ENCODE data around the gene AURKB.

The AURKB gene

GRCh38 chr17:8209907-8210760, at the start of gene AURKB:
TSS of gene AURKB (minus strand) at chr17:8210575. CDS start at chr17:8210224, 351 bp downstream.
- H3K4me3 ChIP-seq (ENCODE audit: low read length) = peak within 1 kb of the TSS; percentile 99
- H3K9ac ChIP-seq (ENCODE audit: low read length) = peak within 1 kb of the TSS; percentile 98
- no peak for TF ChIP-seq EZH2phosphoT487 (IDR thresholded peaks at IDR 0.05; ENCODE audit: low read depth)
- TF ChIP-seq CTCF (IDR thresholded peaks at IDR 0.05; ENCODE audit: low read depth, low read length) = no peak
- H2AFZ ChIP-seq (ENCODE audit: low read depth, low read length) = peak within 1 kb of the TSS; percentile 86
- peaks cover 14% of the 10 kb centered on the region for H3K4me1 ChIP-seq (ENCODE audit: low read length)
- H3K4me2 ChIP-seq (ENCODE audit: low read length) = peak within 1 kb of the TSS; percentile 81
- peak within 1 kb of the TSS; percentile 86 for H3K27ac ChIP-seq (ENCODE audit: low read length)
- no peaks in the 10 kb centered on the region for H3K9me3 ChIP-seq (ENCODE audit: insufficient read depth, low read length)
- H3K27me3 ChIP-seq (ENCODE audit: low read depth, low read length) = no peaks in the 10 kb centered on the region
- peaks cover 27% of the 10 kb centered on the region for H3K36me3 ChIP-seq (replicated peaks; ENCODE audit: low read depth, low read length)
- peaks cover 35% of the 10 kb centered on the region for H3K79me2 ChIP-seq (ENCODE audit: low read length)
- H4K20me1 ChIP-seq (ENCODE audit: insufficient read depth, low read length) = no peaks in the 10 kb centered on the region

DNA sequence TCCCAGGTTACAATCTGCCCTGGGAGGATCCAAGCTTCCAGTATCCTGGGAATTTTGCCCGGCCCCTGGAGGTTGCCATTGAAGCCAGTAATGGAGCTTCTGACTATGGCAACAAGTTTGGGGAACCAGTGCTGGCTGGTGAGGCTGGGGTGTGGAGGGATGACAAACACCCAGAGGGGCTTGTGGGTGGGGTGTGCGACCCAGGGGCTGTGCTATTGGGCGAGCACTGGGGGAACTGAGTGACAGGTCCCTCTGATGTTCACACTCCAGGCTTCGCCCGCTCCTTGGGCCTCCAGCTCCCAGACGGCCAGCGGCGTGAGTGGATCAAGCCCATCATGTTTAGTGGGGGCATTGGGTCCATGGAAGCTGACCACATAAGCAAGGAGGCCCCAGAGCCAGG, 47.4 kb upstream of the AURKB start:
- no peaks in the 10 kb centered on the region for H3K4me1 ChIP-seq (ENCODE audit: low read length)
- no peak overlapping the region for H2AFZ ChIP-seq (ENCODE audit: low read depth, low read length)
- H3K36me3 ChIP-seq (replicated peaks; ENCODE audit: low read depth, low read length) = peaks cover 24% of the 10 kb centered on the region
- H3K27ac ChIP-seq (ENCODE audit: low read length) = no peak overlapping the region
- no peak for TF ChIP-seq EZH2phosphoT487 (IDR thresholded peaks at IDR 0.05; ENCODE audit: low read depth)
- no peak for TF ChIP-seq CTCF (IDR thresholded peaks at IDR 0.05; ENCODE audit: low read depth, low read length)
- H3K79me2 ChIP-seq (ENCODE audit: low read length) = peaks cover 5% of the 10 kb centered on the region
- no peaks in the 10 kb centered on the region for H3K9me3 ChIP-seq (ENCODE audit: insufficient read depth, low read length)
- H3K4me2 ChIP-seq (ENCODE audit: low read length) = no peak overlapping the region
- H3K9ac ChIP-seq (ENCODE audit: low read length) = no peak overlapping the region
- no peaks in the 10 kb centered on the region for H3K27me3 ChIP-seq (ENCODE audit: low read depth, low read length)
- H3K4me3 ChIP-seq (ENCODE audit: low read length) = no peak overlapping the region
- no peaks in the 10 kb centered on the region for H4K20me1 ChIP-seq (ENCODE audit: insufficient read depth, low read length)

GRCh38 chr17:8256691-8257090, 46.3 kb upstream of the AURKB start:
- H3K36me3 ChIP-seq (replicated peaks; ENCODE audit: low read depth, low read length) = peaks cover 20% of the 10 kb centered on the region
- peaks cover 16% of the 10 kb centered on the region for H3K79me2 ChIP-seq (ENCODE audit: low read length)
- H4K20me1 ChIP-seq (ENCODE audit: insufficient read depth, low read length) = no peaks in the 10 kb centered on the region
- H3K4me2 ChIP-seq (ENCODE audit: low read length) = no peak overlapping the region
- no peak overlapping the region for H3K9ac ChIP-seq (ENCODE audit: low read length)
- no peaks in the 10 kb centered on the region for H3K4me1 ChIP-seq (ENCODE audit: low read length)
- TF ChIP-seq EZH2phosphoT487 (IDR thresholded peaks at IDR 0.05; ENCODE audit: low read depth) = no peak
- no peak for TF ChIP-seq CTCF (IDR thresholded peaks at IDR 0.05; ENCODE audit: low read depth, low read length)
- no peaks in the 10 kb centered on the region for H3K9me3 ChIP-seq (ENCODE audit: insufficient read depth, low read length)
- H3K27me3 ChIP-seq (ENCODE audit: low read depth, low read length) = no peaks in the 10 kb centered on the region
- no peak overlapping the region for H2AFZ ChIP-seq (ENCODE audit: low read depth, low read length)
- no peak overlapping the region for H3K4me3 ChIP-seq (ENCODE audit: low read length)
- no peak overlapping the region for H3K27ac ChIP-seq (ENCODE audit: low read length)

GRCh38 chr17:8256291-8256690, 45.9 kb upstream of the AURKB start:
- Histone ChIP-seq H3K27ac (ENCODE audit: low read length) (no peak overlapping the region), H3K36me3 (replicated peaks; ENCODE audit: low read depth, low read length) (peaks cover 20% of the 10 kb centered on the region), H3K9me3 (ENCODE audit: insufficient read depth, low read length) (no peaks in the 10 kb centered on the region), H3K79me2 (ENCODE audit: low read length) (peaks cover 20% of the 10 kb centered on the region), H3K4me1 (ENCODE audit: low read length) (no peaks in the 10 kb centered on the region), H3K4me2 (ENCODE audit: low read length) (no peak overlapping the region), H3K27me3 (ENCODE audit: low read depth, low read length) (no peaks in the 10 kb centered on the region), H3K9ac (ENCODE audit: low read length) (no peak overlapping the region), H4K20me1 (ENCODE audit: insufficient read depth, low read length) (no peaks in the 10 kb centered on the region), H2AFZ (ENCODE audit: low read depth, low read length) (no peak overlapping the region), H3K4me3 (ENCODE audit: low read length) (no peak overlapping the region)
- TF ChIP-seq EZH2phosphoT487 (IDR thresholded peaks at IDR 0.05; ENCODE audit: low read depth) (no peak), CTCF (IDR thresholded peaks at IDR 0.05; ENCODE audit: low read depth, low read length) (no peak)
